ENCODE data around the gene SLC37A2.

GRCh38 chr11:125069796-125070195 is 6.7 kb downstream of the SLC37A2 start:
- no peak for TF ChIP-seq ZBTB7A (IDR thresholded peaks at IDR 0.05; ENCODE audit: low read depth)
- TF ChIP-seq TCF12 (IDR thresholded peaks at IDR 0.05; ENCODE audit: low read depth), result no peak
- TF ChIP-seq MAX (IDR thresholded peaks at IDR 0.05), result no peak
- no peak for TF ChIP-seq EP300 (IDR thresholded peaks at IDR 0.05; ENCODE audit: borderline replicate concordance)
- no peak for TF ChIP-seq TEAD4 (IDR thresholded peaks at IDR 0.05)
- no peak for TF ChIP-seq REST (IDR thresholded peaks at IDR 0.05; ENCODE audit: low read depth)
- no peak for TF ChIP-seq CEBPB (IDR thresholded peaks at IDR 0.05)
- TF ChIP-seq RAD21 (IDR thresholded peaks at IDR 0.05; ENCODE audit: low read depth), result no peak
- TF ChIP-seq EGR1 (IDR thresholded peaks at IDR 0.05), result no peak
- TF ChIP-seq USF1 (IDR thresholded peaks at IDR 0.05), result no peak
- no peak for TF ChIP-seq YY1 (IDR thresholded peaks at IDR 0.05; ENCODE audit: low read depth)

All from Ishikawa (cell line).